GM12865 (cell line): ENCODE data around the gene DNAJC5.
"Not testable (repeated sequence)": the region's sequence is repeated elsewhere in the genome, so short reads cannot be mapped to it uniquely, and the experiment has no call there.

Source experiments
- DNase-seq: peaks from one replicate; pipeline ENCODE4 v3.0.0; 2010; ENCODE audit warnings: low read depth
- H3K4me3 ChIP-seq: 2 replicates; pipeline ENCODE4 v1.5.1; 2011; ENCODE audit warnings: mild to moderate bottlenecking, low read depth, low read length, control low read depth
- TF ChIP-seq, protein P1 (sequence below): IDR thresholded peaks from 2 replicates; pipeline ENCODE4 v1.5.1; 2011; ENCODE audit warnings: low read length, control low read depth, low read depth, inconsistent platforms; ENCODE audit not compliant: insufficient read depth; ENCODE audit errors: missing control alignments

Gene DNAJC5

GRCh38 chr20:63911176-63911575, 16.2 kb downstream of the DNAJC5 start:
- H3K4me3 ChIP-seq = no peak overlapping the region
- TF ChIP-seq, protein P1, sequence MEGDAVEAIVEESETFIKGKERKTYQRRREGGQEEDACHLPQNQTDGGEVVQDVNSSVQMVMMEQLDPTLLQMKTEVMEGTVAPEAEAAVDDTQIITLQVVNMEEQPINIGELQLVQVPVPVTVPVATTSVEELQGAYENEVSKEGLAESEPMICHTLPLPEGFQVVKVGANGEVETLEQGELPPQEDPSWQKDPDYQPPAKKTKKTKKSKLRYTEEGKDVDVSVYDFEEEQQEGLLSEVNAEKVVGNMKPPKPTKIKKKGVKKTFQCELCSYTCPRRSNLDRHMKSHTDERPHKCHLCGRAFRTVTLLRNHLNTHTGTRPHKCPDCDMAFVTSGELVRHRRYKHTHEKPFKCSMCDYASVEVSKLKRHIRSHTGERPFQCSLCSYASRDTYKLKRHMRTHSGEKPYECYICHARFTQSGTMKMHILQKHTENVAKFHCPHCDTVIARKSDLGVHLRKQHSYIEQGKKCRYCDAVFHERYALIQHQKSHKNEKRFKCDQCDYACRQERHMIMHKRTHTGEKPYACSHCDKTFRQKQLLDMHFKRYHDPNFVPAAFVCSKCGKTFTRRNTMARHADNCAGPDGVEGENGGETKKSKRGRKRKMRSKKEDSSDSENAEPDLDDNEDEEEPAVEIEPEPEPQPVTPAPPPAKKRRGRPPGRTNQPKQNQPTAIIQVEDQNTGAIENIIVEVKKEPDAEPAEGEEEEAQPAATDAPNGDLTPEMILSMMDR = no peak
- no peak for DNase-seq

DNA sequence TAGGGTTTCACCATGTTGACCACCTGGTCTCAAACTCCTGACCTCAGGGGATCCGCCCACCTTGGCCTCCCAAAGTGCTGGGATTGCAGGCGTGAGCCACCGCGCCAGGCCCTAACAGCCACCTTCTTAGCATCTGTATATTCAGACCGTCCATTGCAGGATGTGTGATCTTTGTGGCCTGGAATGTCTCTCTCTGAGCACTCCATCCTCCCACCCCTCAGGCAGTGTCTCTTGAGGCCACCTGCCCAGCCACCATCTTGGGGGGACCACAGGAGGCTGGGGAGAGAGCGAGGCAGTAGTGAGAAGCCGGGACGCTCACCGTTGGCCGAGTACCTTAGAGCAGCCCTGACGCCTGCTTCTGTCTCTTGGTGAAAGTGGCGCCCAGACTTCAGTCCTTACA, 18.8 kb downstream of the DNAJC5 start:
- no peak for DNase-seq

DNA sequence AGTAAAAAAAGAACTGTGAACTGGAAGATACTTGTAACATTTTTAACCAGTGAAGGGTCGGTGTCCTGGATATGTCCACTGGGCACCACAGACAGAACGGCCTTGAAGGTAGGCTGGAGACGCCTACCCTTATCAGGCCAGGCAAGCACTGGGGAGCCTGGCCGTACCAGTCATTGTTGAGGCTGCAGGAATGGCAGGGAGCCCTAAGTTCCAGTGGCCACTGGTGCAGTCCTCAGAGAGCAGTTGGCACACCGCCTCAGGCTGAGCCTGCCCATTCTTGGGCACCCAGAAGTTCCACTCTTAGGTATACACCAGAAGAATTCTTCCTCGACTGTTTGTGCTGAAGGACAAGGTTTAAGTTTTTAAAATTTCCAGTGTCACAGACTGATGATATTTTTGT, 20.5 kb downstream of the DNAJC5 start:
- TF ChIP-seq, protein P1 = no peak
- H3K4me3 ChIP-seq = no peak overlapping the region
- no peak for DNase-seq

More for the DNA sequence above, 18.8 kb downstream of the DNAJC5 start:
- TF ChIP-seq, protein P1 = no peak
- H3K4me3 ChIP-seq = no peak overlapping the region

DNA sequence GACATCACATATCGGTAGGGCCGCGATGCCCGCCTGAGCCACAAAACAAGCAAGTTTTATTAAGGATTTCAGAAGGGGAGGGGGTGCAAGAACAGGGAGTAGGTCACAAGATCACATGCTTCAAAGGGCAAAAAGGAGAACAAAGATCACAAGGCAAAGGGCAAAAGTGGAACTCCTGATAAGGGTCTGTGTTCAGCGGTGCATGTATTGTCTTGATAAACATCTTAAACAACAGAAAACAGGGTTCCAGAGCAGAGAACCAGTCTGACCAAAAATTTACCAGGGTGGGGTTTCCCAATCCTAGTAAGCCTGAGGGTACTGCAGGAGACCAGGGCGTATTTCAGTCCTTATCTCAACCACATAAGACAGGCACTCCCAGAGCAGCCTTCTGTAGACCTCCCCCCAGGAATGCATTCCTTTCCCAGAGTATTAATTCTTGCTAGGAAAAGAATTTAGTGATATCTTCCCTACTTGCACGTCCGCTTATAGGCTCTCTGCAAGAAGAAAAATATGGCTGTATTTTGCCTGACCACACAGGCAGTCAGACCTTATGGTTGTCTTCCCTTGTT, 21.5 kb downstream of the DNAJC5 start:
- DNase-seq, H3K4me3 ChIP-seq: not testable (repeated sequence)

GRCh38 chr20:63917811-63918210, 22.9 kb downstream of the DNAJC5 start:
- TF ChIP-seq, protein P1 = no peak
- no peak for DNase-seq
- H3K4me3 ChIP-seq = no peak overlapping the region

- no peak overlapping the region for H3K4me3 ChIP-seq
- no peak for DNase-seq
- TF ChIP-seq, protein P1 = no peak
Measured at GRCh38 chr20:63919130-63919529, 24.2 kb downstream of the DNAJC5 start.

DNA sequence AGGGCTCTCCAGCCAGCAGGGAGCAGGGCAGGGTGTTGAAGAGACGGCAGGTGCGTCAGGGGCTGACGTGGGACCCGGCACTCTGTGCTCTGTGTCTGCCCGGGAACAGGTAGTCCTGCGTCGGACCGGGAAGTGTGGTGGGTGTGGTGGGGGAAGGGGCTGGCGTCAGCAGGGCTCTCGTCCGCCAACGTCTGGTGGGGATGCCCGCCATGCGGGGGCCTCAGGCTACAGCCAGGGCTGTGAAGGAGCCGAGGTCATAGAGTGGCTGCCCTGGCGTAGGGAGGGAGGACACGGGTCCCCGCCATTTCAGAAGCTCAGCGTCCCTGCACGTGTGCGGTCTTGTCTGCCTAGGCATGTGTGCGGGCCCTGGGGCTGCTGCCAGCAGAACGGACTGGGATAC, 25.3 kb downstream of the DNAJC5 start:
- H3K4me3 ChIP-seq = no peak overlapping the region
- no peak for DNase-seq
- TF ChIP-seq, protein P1 = no peak
